Progenitor cell of endocrine pancreas (in vitro differentiated cells): ENCODE data around the gene PDCD5. TPM values are rescaled to one million over a fixed set of nuclear protein-coding genes. Genes with fewer than 3 reads are reported as not detected.
"Not testable (repeated sequence)": the region's sequence is repeated elsewhere in the genome, so short reads cannot be mapped to it uniquely, and the experiment has no call there.

Source experiments
- DNase-seq: peaks from one replicate; pipeline ENCODE4 v3.0.0; 2021; ENCODE audit warnings: low spot score; ENCODE audit not compliant: unreplicated experiment
- H3K27ac Mint-ChIP-seq: 2 replicates; pipeline ENCODE4 v1.8.0; 2021; ENCODE audit warnings: mild to moderate bottlenecking, moderate library complexity, mixed read lengths
- H3K27me3 Mint-ChIP-seq: 2 replicates; pipeline ENCODE4 v1.8.0; 2021; ENCODE audit warnings: mixed read lengths
- H3K36me3 Mint-ChIP-seq: 2 replicates; pipeline ENCODE4 v1.8.0; 2022; ENCODE audit warnings: mixed read lengths; ENCODE audit not compliant: insufficient read depth
- H3K4me1 Mint-ChIP-seq: 2 replicates; pipeline ENCODE4 v1.8.0; 2021; ENCODE audit warnings: low read depth, mixed read lengths
- H3K4me3 Mint-ChIP-seq: 2 replicates; pipeline ENCODE4 v1.8.0; 2021; ENCODE audit warnings: low read depth, mild to moderate bottlenecking, moderate library complexity, mixed read lengths
- H3K9me3 Mint-ChIP-seq: 2 replicates; pipeline ENCODE4 v1.8.0; 2021; ENCODE audit warnings: low read depth, mixed read lengths
- total RNA-seq: library from RNA; stranded (reverse); gene quantifications from 2 replicates; pipeline ENCODE4 v1.2.1, GENCODE V29; 2021
- TF ChIP-seq, protein P1 (sequence below): fragments of 200-600 bp; sonication (generic); IDR thresholded peaks from one replicate; pipeline ENCODE4 v1.5.0; 2021; ENCODE audit warnings: antibody characterized with exemption, mild to moderate bottlenecking; ENCODE audit not compliant: unreplicated experiment

The PDCD5 gene
- total RNA-seq, 1 donor from 2014 or later: 106 TPM

- Mint-ChIP-seq H3K27ac (no peak overlapping the region), H3K4me3 (no peak overlapping the region), H3K36me3 (no peaks in the 10 kb centered on the region), H3K9me3 (peaks cover 3% of the 10 kb centered on the region), H3K4me1 (no peaks in the 10 kb centered on the region), H3K27me3 (peaks cover 28% of the 10 kb centered on the region)
- TF ChIP-seq, protein P1, sequence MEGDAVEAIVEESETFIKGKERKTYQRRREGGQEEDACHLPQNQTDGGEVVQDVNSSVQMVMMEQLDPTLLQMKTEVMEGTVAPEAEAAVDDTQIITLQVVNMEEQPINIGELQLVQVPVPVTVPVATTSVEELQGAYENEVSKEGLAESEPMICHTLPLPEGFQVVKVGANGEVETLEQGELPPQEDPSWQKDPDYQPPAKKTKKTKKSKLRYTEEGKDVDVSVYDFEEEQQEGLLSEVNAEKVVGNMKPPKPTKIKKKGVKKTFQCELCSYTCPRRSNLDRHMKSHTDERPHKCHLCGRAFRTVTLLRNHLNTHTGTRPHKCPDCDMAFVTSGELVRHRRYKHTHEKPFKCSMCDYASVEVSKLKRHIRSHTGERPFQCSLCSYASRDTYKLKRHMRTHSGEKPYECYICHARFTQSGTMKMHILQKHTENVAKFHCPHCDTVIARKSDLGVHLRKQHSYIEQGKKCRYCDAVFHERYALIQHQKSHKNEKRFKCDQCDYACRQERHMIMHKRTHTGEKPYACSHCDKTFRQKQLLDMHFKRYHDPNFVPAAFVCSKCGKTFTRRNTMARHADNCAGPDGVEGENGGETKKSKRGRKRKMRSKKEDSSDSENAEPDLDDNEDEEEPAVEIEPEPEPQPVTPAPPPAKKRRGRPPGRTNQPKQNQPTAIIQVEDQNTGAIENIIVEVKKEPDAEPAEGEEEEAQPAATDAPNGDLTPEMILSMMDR: no peak
- no peak for DNase-seq
These were observed 7.5 kb upstream of the PDCD5 start for GRCh38 chr19:32573492-32573794.

DNA sequence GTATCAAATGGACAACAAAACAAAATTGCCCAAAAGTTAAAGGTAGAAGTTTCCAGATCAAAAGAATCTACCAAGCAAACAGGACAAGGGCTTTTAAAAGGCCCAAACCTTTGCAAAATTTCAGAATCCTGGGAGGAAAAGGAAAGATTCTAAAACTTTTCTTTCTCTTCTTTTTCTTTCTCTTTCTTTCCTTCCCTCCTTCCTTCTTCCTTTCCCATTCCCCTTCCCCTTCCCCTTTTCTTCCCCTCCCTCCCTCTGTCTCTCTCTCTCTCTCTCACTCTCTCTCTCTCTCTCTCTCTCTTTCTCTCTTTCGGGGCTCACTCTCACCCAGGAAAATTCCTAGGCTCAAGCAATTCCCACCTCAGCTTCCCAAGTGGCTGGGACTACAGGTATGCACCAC, 4.2 kb upstream of the PDCD5 start:
- no peak for DNase-seq
- H3K4me1 Mint-ChIP-seq: no peaks in the 10 kb centered on the region
- peaks cover 3% of the 10 kb centered on the region for H3K9me3 Mint-ChIP-seq
- TF ChIP-seq, protein P1: no peak
- no peaks in the 10 kb centered on the region for H3K36me3 Mint-ChIP-seq
- H3K4me3 Mint-ChIP-seq: no peak overlapping the region
- H3K27me3 Mint-ChIP-seq: peaks cover 28% of the 10 kb centered on the region
- H3K27ac Mint-ChIP-seq: no peak overlapping the region

- H3K27ac Mint-ChIP-seq: peak overlapping the region; percentile 82
- peak overlapping the region; percentile 91 for H3K4me3 Mint-ChIP-seq
- TF ChIP-seq, protein P1: no peak
- H3K9me3 Mint-ChIP-seq: no peaks in the 10 kb centered on the region
- H3K36me3 Mint-ChIP-seq: peaks cover 2% of the 10 kb centered on the region
- DNase-seq: no peak
- H3K4me1 Mint-ChIP-seq: peaks cover 5% of the 10 kb centered on the region
- H3K27me3 Mint-ChIP-seq: peaks cover 24% of the 10 kb centered on the region
These were observed 563 bp upstream of the PDCD5 start for GRCh38 chr19:32580353-32580900.

- Mint-ChIP-seq H3K9me3 (no peaks in the 10 kb centered on the region), H3K4me3 (peak overlapping the region; percentile 89), H3K36me3 (peaks cover 12% of the 10 kb centered on the region), H3K4me1 (peaks cover 5% of the 10 kb centered on the region), H3K27ac (peak overlapping the region; percentile 86), H3K27me3 (peaks cover 17% of the 10 kb centered on the region)
- TF ChIP-seq, protein P1: no peak
- no peak for DNase-seq
These were observed 752 bp downstream of the PDCD5 start for GRCh38 chr19:32581705-32582179.

- peaks cover 48% of the 10 kb centered on the region for H3K36me3 Mint-ChIP-seq
- H3K9me3 Mint-ChIP-seq, H3K27me3 Mint-ChIP-seq, H3K4me3 Mint-ChIP-seq, H3K4me1 Mint-ChIP-seq, H3K27ac Mint-ChIP-seq, DNase-seq: not testable (repeated sequence)
These were observed 6.9 kb downstream of the PDCD5 start for GRCh38 chr19:32587747-32588504.

DNA sequence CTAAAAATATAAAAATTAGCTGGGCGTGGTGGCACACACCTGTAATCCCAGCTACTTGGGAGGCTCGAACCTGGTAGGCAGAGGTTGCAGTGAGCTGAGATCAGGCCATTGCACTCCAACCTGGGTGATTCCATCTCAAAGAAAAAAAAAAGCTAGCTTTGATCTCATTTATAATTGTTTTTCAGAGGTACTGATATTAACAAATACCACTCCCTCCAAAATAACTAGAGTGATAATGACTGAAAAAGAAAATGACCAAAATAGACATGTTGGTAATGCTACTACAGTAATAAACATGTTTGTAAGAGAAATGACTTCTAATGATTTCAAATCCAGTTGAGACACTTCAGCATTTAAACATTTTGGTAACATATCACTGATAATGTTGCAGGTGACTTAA, 13.0 kb downstream of the PDCD5 start:
- no peak overlapping the region for H3K27ac Mint-ChIP-seq
- H3K4me3 Mint-ChIP-seq: no peak overlapping the region
- H3K9me3 Mint-ChIP-seq: peaks cover 9% of the 10 kb centered on the region
- DNase-seq: no peak
- TF ChIP-seq, protein P1: no peak
- peaks cover 50% of the 10 kb centered on the region for H3K36me3 Mint-ChIP-seq
- no peaks in the 10 kb centered on the region for H3K27me3 Mint-ChIP-seq
- H3K4me1 Mint-ChIP-seq: no peaks in the 10 kb centered on the region
